GM21367 (cell line): ENCODE results near the gene PDILT.
"Not testable (repeated sequence)": the region's sequence is repeated elsewhere in the genome, so short reads cannot be mapped to it uniquely, and the experiment has no call there.

ENCODE experiments used
- ATAC-seq: cut with Tn5 transposase; IDR thresholded peaks from one replicate; pipeline ENCODE4 v1.9.1; 2021; ENCODE audit not compliant: unreplicated experiment

Gene PDILT, protein sequence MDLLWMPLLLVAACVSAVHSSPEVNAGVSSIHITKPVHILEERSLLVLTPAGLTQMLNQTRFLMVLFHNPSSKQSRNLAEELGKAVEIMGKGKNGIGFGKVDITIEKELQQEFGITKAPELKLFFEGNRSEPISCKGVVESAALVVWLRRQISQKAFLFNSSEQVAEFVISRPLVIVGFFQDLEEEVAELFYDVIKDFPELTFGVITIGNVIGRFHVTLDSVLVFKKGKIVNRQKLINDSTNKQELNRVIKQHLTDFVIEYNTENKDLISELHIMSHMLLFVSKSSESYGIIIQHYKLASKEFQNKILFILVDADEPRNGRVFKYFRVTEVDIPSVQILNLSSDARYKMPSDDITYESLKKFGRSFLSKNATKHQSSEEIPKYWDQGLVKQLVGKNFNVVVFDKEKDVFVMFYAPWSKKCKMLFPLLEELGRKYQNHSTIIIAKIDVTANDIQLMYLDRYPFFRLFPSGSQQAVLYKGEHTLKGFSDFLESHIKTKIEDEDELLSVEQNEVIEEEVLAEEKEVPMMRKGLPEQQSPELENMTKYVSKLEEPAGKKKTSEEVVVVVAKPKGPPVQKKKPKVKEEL

DNA sequence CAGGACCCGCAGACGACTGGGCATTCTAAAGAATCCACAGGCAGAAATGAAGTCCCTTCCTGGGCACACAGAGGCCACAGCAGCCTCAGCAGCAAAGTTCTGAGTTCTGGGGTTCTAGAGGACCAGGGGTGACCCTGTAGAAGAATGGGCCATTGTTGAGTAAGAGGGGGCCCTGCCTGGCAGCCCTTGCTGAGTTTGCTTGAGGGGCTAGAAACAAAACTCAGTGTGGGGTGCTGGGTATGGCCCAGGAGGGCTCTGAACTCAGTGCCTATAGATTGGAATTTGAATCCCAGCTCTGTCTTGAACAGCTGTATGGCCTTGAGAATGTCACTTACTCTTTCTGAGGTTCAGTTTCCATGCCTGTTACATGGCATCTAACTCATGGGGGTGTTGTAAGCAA lies at the start of gene PDILT:
Gene PDILT, minus strand, starts transcription at position 101 of the 400 bp plus-strand sequence. CDS start 5,437 bp downstream, outside the sequence.
- no peak for ATAC-seq

DNA sequence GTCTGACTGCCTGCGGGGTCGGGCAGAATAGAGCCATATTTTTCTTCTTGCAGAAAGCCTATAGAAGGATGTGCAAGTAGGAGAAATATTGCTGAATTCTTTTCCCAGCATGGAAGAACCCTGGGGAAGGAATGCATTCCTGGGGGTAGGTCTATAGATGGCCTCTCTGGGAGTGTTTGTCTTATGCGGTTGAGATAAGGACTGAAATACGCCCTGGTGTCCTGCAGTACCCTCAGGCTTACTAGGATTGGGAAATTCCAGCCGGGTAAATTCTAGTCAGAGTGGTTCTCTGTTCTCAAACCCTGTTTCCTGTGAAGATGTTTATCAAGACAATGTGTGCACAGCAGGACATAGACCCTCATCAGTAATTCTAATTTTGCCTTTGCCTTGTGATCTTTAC lies 49.1 kb upstream of the PDILT start:
- not testable (repeated sequence) for ATAC-seq

DNA sequence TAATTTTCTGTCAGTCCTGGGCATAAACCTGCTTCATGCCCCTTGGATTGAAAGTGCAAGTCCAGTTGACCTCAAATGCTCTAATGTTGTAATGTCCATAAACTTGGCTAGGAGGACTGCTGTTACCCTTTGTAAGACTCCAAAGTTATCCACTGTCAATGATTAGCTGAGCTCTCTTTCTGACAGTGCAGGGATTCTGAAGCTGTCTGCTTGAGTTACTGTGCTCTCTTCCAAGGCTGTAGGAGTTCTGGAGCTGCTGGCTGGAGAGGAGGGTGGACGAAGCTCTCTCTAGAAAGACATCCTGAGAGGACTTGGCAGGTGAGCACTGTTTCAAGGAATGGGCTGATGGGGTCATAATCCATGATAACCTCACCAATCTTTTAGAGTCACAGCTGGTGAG lies 46.8 kb upstream of the PDILT start, which contains the start of gene ACSM2A:
Gene ACSM2A, plus strand, starts transcription at position 158 of the 400 bp plus-strand sequence. CDS start 8,594 bp downstream, outside the sequence.
- ATAC-seq: not testable (repeated sequence)

DNA sequence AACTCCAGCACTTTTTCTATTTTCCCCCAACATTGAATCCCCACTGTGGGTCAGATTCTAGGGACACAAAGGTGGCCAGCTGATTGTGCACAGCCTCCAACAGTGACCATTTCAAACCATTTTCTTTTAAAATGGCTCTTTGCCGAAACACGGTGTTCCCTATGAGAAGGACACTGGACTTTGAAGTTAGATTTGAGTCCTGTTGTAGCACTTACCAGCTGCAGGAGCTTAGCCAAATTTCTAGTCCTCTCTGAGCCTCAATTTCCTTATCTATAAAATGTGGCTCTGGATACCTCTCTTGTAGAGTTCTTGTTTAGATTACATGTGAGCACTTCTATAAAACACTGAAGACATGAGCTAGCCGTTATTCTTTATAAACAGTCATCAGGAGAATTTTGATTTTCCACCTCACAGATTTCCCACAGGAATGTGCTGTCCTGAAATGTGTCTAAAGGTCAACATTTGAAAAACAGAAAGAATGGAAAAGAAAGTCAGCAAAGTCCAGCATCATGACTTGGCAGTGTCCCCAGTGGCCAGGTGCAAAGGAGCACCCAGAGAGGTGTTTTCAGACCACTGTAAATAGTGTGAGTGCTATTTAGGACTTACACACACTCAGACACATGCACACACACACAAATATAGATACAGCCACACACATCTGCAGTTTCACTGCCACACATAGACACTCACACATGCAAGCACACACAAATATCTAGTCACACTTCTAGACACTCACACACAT lies 42.3 kb upstream of the PDILT start:
- not testable (repeated sequence) for ATAC-seq

DNA sequence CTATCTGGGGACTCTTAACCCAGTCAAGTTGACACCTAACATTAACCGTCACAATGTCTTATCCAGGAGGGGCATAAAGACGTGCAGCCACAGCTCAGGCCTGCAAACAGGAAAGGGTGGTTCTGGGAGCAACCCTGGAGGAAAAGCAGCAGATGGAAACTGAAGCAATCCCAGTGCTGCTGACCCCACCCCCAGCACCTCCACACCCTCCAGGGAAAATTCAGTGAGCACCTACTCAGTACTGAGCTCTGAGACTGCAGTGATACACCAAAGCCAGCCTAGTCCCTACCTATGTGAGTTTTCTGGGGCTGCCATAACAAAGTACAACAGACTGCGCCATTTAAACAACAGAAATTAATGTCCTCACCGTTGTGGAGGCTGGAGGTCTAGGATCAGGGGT lies 37.3 kb upstream of the PDILT start:
- not testable (repeated sequence) for ATAC-seq

DNA sequence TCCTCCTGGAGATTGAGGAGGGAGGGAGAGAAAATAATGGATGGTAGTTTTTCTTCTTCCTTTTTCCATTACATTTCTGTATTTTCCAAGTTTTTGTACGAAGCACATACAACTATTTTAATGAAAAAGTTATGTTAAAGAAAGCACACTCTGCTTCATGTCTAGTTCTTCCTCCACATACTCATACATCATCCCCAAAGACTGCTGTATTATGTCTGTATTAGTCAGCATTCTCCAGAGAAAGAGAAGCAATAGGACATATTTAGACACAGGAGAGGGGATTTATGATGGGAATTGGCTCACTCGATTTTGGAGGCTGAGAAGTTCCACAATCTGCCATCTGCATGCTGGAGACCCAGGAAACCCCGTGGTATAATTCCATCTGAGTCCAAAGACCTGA lies 36.7 kb upstream of the PDILT start:
- ATAC-seq: no peak

DNA sequence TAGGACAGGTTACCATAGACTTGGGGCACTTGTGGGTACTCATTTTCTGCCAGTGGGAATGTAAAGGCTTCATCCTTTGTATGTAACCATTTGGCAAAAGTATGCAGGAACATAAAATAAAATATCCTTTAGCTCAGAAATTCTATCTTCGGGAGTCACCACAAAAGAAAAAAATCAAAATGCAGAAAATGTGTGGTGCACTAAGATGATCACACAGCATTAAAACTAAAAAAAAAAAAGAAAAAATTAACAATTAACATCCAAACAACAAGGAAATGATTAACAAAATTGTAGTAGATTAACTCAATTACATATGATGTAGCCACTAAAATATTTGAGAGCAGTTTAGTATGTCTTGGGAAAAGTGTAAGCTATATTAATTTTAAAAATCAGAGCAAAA lies 36.2 kb upstream of the PDILT start:
- not testable (repeated sequence) for ATAC-seq

DNA sequence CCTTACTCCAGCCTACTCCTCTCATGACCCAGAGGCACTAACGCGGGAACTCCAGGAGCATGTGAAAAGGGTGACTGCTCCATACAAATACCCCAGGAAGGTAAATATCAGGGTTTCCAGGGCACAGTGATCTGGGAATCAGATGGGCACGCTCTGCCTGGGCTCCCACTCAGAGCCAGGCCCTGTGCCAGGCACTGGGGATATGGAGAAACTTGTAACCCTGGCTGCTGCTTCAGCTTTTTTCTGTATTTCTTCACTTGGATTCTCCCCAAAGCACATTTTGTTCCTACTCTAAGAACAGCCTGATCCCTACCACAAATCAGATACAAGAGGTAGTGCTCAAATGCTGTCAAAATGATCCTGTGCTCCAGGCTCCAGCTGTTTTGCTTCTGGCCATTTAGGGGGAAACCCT lies 35.3 kb upstream of the PDILT start:
- not testable (repeated sequence) for ATAC-seq

DNA sequence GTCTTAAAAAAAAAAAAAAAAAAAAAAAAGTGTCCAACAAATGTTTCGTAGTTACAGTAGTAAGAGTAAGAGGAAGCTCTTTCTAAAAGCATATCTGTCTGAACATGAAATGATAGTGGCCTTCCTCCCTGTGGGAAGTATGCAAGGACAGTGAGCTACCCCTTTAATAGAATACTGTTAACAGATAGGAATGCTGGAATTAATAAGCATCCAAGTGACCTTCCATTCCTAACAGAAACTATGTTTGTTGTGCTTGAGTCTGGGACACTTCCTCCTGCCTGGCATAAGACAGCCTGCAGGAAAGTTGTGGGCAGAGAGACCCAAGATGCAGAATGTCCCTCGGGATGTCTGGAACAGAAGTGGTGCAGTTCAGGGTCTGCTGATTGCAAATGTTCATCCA lies 34.4 kb upstream of the PDILT start:
- not testable (repeated sequence) for ATAC-seq

DNA sequence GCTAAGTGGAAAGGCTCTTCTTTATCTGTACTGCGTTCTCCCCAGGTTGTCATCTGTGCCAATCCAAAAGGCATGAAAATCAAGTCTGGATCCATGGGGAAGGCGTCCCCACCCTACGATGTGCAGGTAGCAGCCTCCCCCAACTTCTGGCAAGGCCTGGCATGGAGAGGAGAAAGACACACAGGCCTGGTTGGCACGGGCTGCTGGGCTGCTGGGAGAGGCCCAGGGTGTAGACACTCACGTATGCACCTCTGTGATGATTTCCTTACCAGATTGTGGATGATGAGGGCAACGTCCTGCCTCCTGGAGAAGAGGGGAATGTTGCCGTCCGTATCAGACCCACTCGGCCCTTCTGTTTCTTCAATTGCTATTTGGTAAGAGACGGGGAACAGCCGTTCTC lies 26.4 kb upstream of the PDILT start:
- no peak for ATAC-seq

DNA sequence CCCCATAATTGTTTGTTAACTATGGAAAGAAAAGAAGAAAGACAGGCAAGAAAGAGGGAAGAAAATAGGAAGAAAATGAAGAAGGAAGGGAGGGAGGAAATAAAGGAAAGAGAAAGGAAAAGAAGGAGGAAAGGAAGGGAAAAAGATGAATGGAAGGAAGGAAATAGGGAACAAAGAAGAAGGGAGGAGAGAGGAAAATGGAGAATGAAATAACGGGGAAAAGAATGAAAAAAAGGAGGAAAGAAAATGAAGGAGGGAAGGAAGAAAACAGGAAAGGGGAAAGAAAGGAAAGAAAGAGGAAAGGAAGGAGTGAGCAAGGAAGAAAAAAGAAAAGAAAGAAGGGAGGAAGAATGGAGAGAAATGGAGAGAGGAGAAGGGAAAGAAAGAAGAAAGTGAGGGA lies 25.9 kb upstream of the PDILT start:
- not testable (repeated sequence) for ATAC-seq

DNA sequence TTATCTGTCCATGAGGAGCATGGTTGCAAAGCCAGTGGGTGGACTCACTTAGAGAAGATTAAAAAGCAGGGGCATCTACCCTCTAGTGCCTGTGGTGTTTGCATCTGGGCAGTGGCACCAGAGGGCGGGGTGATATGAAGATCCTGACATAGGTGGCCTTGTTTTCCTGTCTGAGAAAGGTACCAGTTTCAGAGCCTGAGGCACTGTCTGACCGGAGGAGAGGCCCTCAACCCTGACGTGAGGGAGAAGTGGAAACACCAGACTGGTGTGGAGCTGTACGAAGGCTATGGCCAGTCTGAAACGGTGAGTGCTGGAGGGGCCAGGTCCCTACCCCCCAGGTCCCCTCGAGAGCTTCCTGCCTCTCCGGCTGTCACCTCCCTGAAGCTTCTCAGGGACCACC lies 25.0 kb upstream of the PDILT start:
- ATAC-seq: not testable (repeated sequence)

DNA sequence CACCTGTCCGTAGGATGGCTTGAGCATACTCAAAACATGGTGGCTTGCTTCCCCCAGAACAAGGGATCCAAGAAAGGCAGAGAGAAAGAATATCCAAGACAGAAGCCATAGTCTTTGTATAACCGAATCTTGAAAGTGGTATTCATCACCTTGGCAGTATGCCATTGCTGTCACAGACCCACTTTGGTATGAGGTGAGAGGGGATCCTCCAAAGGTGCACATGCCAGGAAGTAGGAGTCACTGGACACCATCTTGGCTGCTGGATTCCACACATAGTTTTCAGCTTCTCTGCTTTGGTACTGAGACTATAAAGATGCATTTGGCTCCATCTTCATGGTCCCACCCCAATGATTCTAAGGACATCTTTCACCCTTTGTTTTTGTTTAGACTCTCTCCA lies 22.9 kb upstream of the PDILT start:
- ATAC-seq: not testable (repeated sequence)

DNA sequence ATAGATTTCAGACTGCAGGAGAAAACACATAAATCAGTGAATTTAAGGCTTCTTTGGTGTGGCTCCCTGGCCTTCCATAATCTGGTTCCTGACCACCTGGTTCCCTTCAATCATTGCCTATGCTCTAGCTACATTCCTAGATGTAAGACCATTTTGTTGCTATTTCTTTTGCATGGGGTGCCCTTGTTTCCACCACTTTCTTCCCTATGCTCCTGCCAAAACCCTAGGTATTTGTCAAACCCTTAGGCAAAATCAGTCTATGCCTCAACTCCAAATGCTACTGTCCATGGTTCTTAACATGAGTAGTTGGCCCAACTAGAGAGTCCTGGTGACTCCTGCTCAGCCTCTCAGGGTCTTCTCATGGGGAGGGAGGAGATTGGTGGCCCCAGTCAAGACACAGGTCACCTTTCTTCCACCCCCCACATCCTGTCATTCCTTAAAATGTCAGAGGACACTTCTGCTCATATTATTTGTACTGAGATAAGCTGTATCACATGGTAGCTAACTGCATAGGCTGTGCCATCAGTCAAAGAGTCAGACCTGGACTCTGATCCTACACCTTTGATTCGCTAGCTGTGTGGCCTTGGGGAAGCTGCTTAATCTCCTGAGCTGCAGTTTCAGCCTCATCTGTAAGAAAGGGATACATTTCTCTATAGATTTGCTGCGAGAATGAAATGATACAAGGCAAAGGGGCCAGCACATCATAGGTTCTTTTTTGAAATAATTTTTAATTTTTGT lies 19.8 kb upstream of the PDILT start:
- no peak for ATAC-seq

DNA sequence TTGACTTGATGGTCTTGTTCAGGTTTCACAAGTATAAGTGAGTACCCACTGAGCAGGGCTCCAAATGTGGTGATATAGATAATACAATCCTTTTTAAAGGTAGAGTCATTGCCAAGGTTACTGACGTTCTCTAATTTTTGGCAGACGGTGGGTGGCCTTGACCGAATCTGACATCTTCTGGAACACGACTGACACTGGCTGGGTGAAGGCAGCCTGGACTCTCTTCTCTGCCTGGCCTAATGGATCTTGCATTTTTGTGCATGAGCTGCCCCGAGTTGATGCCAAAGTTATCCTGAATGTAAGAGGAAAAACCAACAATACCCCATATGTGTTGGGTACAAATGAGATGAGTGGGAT lies 19.2 kb upstream of the PDILT start:
- ATAC-seq: not testable (repeated sequence)

DNA sequence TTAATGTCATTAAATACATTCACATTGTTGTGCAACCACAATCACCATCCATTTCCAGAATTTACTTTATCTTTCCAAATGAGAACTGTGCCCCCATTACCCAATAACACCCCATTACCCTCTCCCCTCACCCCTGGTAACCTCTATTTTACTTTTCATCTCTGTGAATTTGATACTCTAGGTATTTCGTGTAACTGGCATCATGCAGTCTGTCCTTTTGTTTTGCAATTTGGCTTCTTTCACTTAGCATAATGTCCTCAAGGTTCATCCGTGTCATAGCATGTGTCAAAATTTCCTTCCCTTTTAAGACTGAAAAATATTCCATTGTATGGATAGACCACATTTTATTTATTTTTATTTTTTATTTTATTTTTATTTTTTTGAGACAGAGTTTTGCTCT lies 17.2 kb upstream of the PDILT start:
- not testable (repeated sequence) for ATAC-seq

DNA sequence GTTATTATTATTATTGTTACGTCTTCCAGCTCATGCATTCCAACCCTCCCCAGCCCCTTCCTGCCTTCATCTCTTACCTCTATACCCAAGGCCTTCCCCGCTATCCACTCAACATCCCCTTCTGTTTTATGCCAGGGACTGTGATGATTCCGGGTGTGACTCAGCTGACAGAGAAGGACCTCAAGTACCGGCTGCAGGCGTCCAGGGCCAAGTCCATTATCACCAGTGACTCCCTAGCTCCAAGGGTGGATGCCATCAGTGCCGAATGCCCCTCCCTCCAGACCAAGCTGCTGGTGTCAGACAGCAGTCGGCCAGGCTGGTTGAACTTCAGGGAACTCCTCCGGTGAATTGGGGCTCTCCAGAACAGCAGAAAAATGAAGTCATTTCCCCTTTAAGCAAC lies 14.6 kb upstream of the PDILT start:
- not testable (repeated sequence) for ATAC-seq

DNA sequence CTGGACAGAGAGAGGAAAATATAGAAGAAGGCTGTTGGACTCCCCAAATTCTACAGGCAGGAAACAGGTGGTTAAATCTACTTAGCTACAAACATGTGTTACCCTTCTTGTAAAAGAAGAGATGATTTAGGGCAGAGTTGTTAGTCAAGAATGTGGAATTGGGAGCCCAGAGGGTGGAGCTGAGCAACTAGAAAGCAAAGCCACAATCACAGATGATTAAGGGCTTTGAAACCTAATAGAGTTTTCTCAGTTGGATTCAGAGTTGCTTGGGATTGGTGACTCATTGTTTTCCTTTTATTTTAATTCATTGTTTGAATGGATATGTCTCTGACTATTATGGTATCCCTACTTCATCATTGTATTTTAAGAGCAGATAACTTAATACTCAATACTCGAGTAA lies 11.0 kb upstream of the PDILT start:
- no peak for ATAC-seq

DNA sequence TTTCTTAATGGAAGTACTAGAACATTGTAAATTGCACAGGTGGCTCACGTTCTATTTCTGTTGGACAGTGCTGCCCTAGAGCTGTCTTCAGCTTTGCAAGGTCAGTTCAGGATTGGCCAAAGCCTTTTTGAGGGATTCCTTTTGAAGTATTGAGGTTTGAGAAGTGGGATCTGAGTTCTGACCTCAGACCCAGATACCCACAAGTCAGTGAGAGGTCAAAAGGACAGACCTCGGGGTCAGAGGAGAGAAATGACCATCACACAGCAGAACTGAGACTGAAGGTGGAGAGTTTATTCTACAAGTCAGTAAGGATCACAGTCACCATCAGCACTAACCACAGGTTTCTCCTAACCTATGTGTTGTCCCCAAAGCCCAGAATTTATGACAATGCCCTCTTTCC lies 6.5 kb upstream of the PDILT start:
- no peak for ATAC-seq

DNA sequence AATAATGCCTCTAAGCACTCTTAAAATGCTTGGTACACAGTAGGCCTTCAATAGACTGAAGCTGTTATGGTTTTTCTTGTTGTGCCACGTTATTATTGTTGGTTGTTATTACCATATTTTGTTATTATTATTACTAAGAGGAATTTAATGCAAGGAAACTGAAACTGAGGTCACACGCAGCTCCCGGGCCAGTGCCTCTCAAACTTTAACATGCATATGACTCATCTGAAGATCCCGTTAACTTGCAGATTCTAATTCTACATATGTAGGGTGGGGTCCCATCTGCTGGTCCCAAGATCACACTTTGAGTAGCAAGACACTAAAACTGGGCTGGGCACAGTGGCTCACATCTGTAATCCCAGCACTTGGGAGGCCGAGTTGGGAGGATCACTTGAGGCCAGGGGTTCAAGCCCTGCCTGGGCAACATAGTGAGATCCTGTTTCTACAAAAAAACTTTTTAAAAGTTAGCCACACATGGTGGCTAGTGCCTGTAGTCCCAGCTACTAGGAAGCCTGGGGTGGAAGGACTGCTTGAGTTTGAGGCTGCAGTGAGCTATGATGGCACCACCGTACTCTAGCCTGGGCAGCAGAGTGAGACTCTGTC lies 5.7 kb upstream of the PDILT start:
- no peak for ATAC-seq
